ENCODE data around the gene CEMIP2. TPM values are rescaled to one million over a fixed set of nuclear protein-coding genes. Genes with fewer than 3 reads are reported as not detected.
A peak's percentile ranks its signal among the peaks of the same experiment; 100 is the strongest.

Gene CEMIP2
- total RNA-seq, 3 donors from 2014 or later = 63.6 to 124 (median 99.3) TPM

DNA sequence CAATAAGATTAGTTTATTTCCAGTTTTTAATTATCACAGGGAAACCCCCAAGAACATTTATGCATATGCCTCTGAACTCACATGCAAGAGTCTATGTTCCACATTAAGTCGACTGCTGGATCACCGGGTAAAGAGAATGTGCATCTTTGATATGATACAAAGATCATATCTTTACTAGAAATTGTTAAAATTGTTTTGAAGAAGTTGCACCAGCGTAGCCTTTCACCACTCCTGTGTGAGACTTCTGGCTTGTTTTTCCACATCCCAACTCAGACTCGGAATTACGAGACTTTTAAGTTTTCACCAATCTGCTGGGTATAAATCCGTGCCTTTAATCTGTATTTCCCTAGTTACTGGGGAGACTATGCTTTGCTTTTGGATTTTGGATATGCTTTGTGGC lies 113.2 kb downstream of the CEMIP2 start:
- intact Hi-C loops (cut with DNase I, micrococcal nuclease) = no loop called here
- Histone ChIP-seq H3K9me3 (no peaks in the 10 kb centered on the region), H3K36me3 (ENCODE audit: low read depth) (no peaks in the 10 kb centered on the region), H3K4me3 (no peak overlapping the region), H3K4me1 (ENCODE audit: low read depth) (no peaks in the 10 kb centered on the region)
- DNase-seq (no peak), ATAC-seq (no peak)
- TF ChIP-seq, protein P1, sequence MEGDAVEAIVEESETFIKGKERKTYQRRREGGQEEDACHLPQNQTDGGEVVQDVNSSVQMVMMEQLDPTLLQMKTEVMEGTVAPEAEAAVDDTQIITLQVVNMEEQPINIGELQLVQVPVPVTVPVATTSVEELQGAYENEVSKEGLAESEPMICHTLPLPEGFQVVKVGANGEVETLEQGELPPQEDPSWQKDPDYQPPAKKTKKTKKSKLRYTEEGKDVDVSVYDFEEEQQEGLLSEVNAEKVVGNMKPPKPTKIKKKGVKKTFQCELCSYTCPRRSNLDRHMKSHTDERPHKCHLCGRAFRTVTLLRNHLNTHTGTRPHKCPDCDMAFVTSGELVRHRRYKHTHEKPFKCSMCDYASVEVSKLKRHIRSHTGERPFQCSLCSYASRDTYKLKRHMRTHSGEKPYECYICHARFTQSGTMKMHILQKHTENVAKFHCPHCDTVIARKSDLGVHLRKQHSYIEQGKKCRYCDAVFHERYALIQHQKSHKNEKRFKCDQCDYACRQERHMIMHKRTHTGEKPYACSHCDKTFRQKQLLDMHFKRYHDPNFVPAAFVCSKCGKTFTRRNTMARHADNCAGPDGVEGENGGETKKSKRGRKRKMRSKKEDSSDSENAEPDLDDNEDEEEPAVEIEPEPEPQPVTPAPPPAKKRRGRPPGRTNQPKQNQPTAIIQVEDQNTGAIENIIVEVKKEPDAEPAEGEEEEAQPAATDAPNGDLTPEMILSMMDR (IDR thresholded peaks at IDR 0.05) = no peak

DNA sequence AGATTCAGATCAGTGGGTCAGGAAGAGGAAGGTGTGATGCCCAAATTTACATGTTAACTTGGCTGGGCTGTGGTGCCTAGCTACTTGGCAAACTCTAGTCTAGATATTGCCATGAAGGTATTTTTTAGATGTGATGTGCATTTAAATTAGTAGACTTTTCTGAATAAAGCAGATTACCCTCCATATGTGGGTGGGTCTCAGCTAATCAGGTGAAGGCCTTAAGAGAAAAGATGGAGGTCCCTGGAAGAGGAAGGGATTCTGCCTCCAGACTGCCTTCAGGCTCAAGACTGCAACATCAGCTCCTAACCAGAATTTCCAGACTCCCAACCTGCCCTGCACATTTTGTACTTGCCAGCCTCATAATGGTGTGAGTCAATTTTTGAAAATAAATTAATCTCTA lies 115.8 kb downstream of the CEMIP2 start:
- no peaks in the 10 kb centered on the region for H3K9me3 ChIP-seq
- no peak for ATAC-seq
- DNase-seq = no peak
- H3K36me3 ChIP-seq (ENCODE audit: low read depth) = no peaks in the 10 kb centered on the region
- no peaks in the 10 kb centered on the region for H3K4me1 ChIP-seq (ENCODE audit: low read depth)
- H3K4me3 ChIP-seq = no peak overlapping the region
- TF ChIP-seq, protein P1 (IDR thresholded peaks at IDR 0.05) = no peak
- intact Hi-C loops (cut with DNase I, micrococcal nuclease) = no loop called here

DNA sequence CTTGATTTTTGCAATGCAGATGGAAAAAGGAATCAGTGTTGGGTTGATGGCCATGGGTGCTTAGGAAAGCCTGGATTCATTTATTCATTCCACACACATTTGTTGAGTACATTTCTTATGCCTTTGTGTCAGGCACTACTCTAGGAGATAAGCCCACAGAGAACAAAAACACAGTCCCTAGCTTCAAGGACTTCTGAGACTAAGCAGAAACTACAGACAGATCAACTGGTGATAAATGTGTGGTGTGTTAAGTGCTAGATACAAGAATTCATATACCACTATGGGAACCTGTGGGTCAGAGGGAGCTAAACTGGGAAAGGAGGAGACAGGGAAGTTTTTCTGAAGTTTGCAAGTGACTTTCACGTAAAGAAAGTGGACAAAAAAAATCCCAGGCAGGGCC lies 119.9 kb downstream of the CEMIP2 start:
- Histone ChIP-seq H3K4me3 (no peak overlapping the region), H3K36me3 (ENCODE audit: low read depth) (no peaks in the 10 kb centered on the region), H3K9me3 (no peaks in the 10 kb centered on the region), H3K4me1 (ENCODE audit: low read depth) (peaks cover 6% of the 10 kb centered on the region)
- intact Hi-C loops (cut with DNase I, micrococcal nuclease) = no loop called here
- DNase-seq = no peak
- no peak for ATAC-seq
- TF ChIP-seq, protein P1 (IDR thresholded peaks at IDR 0.05) = no peak

DNA sequence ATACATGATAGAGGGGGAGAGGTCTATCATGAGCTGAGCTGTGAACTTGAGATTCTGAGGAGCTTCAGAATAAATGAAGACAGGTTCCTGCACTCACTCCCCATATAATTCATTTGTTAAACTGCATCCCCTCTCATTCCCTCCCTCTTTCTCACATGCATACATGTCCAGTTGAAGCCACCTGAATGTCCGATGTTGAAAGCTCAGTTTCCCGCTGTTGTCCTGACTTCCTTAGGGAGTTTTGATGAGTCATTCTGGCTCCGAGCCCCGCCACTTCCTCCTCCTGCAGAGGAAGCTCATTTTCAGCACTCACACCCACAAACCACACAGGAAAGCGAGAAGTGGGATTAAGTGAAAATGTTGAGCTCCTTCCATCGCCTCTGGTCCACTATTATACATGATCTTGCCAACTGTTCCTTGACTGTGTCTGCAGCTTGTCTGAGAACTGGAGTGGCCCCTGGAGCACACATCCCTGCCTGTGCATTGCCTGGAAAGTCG lies 121.2 kb downstream of the CEMIP2 start:
- no peak overlapping the region for H3K4me3 ChIP-seq

DNA sequence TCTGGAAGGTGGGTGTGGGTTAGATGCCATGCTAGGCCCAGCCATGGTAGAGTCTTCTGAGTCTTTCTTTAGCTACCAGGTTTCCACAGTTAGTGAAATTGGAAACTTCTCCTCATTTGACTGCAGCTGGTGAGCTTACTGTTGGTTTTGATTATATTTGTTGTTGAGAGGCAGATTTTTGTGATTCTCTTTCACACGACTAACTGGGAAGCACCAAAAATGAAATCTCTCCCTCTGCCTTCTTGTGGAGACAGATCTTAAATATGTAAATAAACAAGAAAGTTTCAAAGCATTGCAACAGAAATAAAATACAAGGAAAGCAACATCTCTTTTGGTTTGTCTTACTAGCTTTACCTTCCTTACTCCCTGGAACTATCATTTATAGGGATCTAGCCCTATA lies 122.2 kb downstream of the CEMIP2 start:
- DNase-seq (no peak), ATAC-seq (no peak)
- intact Hi-C loops (cut with DNase I, micrococcal nuclease) = no loop called here
- peaks cover 6% of the 10 kb centered on the region for H3K4me1 ChIP-seq (ENCODE audit: low read depth)
- no peaks in the 10 kb centered on the region for H3K36me3 ChIP-seq (ENCODE audit: low read depth)
- H3K9me3 ChIP-seq = no peaks in the 10 kb centered on the region
- TF ChIP-seq, protein P1 (IDR thresholded peaks at IDR 0.05) = no peak
- H3K4me3 ChIP-seq = no peak overlapping the region

More for the DNA sequence above, 121.2 kb downstream of the CEMIP2 start:
- intact Hi-C loops (cut with DNase I, micrococcal nuclease) = no loop called here
- Histone ChIP-seq H3K9me3 (no peaks in the 10 kb centered on the region), H3K4me1 (ENCODE audit: low read depth) (peaks cover 6% of the 10 kb centered on the region), H3K36me3 (ENCODE audit: low read depth) (no peaks in the 10 kb centered on the region)
- DNase-seq = peak; percentile 74 to 86 (median 78)
- TF ChIP-seq, protein P1 (IDR thresholded peaks at IDR 0.05) = no peak
- peak; percentile 95 for ATAC-seq

DNA sequence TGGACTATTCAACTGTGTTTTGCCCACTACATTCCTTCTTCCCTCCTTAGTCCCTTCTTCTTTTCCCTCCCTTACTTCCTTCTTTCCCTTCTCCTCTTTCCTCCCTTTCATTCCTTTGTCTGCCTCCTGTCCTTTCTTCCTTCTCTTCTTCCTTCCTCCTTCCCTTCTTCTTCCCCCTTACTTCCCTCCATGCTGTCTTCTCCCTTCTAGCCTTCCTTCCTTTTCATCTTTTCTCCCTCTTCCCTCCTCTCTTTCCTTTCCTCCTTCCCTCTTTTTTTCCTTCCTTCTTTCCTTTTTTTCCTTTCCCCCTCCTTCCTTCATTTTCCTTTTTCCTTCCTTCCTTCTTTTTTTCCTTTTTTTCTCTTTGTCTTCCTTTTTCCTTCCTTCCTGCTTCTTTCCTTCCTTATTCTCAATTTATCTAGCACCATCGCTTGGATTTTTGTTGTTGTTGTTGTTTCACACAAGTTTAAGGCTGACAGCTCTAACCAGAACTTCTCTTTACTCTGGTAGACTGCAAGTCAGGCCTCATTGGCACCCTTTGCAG lies 123.4 kb downstream of the CEMIP2 start:
- H3K4me3 ChIP-seq = no peak overlapping the region
- no peaks in the 10 kb centered on the region for H3K36me3 ChIP-seq (ENCODE audit: low read depth)
- no peaks in the 10 kb centered on the region for H3K9me3 ChIP-seq
- peaks cover 6% of the 10 kb centered on the region for H3K4me1 ChIP-seq (ENCODE audit: low read depth)
- DNase-seq (no peak), ATAC-seq (no peak)
- TF ChIP-seq, protein P1 (IDR thresholded peaks at IDR 0.05) = no peak
- intact Hi-C loops (cut with DNase I, micrococcal nuclease) = no loop called here
